K562 (cell line): ENCODE results near the gene PTPRF. TPM values are rescaled to one million over a fixed set of nuclear protein-coding genes. Genes with fewer than 3 reads are reported as not detected.

Experiments used
- ATAC-seq: fragments of 200-7000 bp; cut with Tn5 transposase; 3 replicates; pipeline ENCODE4 v1.9.1; 2020; ENCODE audit warnings: moderate library complexity
- BruUV-seq: library from RNA; stranded (reverse); fragments of 400-500 nt; replicated peaks from 2 replicates; lab custom pipeline; 2021; lab: Mats Ljungman, UMichigan
- CTCF ChIA-PET: fragments of 300-600 bp; formaldehyde crosslinking; extraction: SDS; loops from one replicate; lab custom pipeline; 2021; ENCODE audit warnings: low intra/inter-chr PET ratio; lab: Yijun Ruan, JAX
- POLR2A ChIA-PET: fragments of 300-600, 350-650 bp; sonication (Branson Sonifier 250); formaldehyde crosslinking; extraction: SDS; loops from one replicate; lab custom pipeline; 2021; ENCODE audit warnings: antibody characterized with exemption, inconsistent platforms; lab: Yijun Ruan, JAX
- DNase-seq, 4 experiments: peaks; one replicate each; pipeline versions ENCODE4 v3.0.0 to v3.0.0-alpha.2; 2011 to 2018; ENCODE audit warnings: low spot score in 3 of 4, mixed read lengths in 3 of 4; ENCODE audit errors: extremely low read depth in 1 of 4
- FAIRE-seq: peaks from 2 replicates; lab custom pipeline; 2011; peaks lifted over from hg19 to GRCh38; lab: Jason Lieb, UNC
- H2AFZ ChIP-seq: 2 replicates; pipeline ENCODE4 v1.6.0; 2011; ENCODE audit warnings: low read depth, low read length, control low read depth, inconsistent platforms
- H3K27ac ChIP-seq: fragments of 200-600 bp; 3 replicates; pipeline ENCODE4 v1.8.0; 2011; ENCODE audit warnings: low read depth, mild to moderate bottlenecking, control low read depth, inconsistent platforms, low read length, moderate library complexity, mixed read lengths; ENCODE audit errors: extremely low read depth
- H3K27me3 ChIP-seq, 2 experiments: fragments of 300-600 bp in 1 of 2; 2 replicates in 1 of 2; 3 replicates in 1 of 2; pipeline versions ENCODE4 v1.6.0 to v1.8.0; 2011; ENCODE audit warnings: inconsistent platforms in 2 of 2, low read length in 2 of 2, mild to moderate bottlenecking in 1 of 2, mixed read lengths in 1 of 2, moderate library complexity in 1 of 2; ENCODE audit not compliant: control insufficient read depth in 2 of 2, insufficient read depth in 2 of 2
- H3K36me3 ChIP-seq: fragments of 300-600 bp; 3 replicates; pipeline ENCODE4 v1.8.0; 2011; ENCODE audit warnings: mild to moderate bottlenecking, low read length, inconsistent platforms; ENCODE audit not compliant: control insufficient read depth, insufficient read depth
- H3K4me1 ChIP-seq, 2 experiments: fragments of 200-600 bp in 1 of 2; replicated peaks in 1 of 2; 2 replicates in 1 of 2; 3 replicates in 1 of 2; pipeline versions ENCODE4 v1.5.1 to v1.8.0; 2011; ENCODE audit warnings: inconsistent platforms in 2 of 2, low read length in 2 of 2, mild to moderate bottlenecking in 1 of 2, mixed read lengths in 1 of 2, moderate library complexity in 1 of 2; ENCODE audit not compliant: control insufficient read depth in 2 of 2, insufficient read depth in 2 of 2
- H3K4me2 ChIP-seq: 2 replicates; pipeline ENCODE4 v1.6.1; 2011; ENCODE audit warnings: low read length, control low read depth, inconsistent platforms, mixed read lengths; ENCODE audit not compliant: insufficient read depth
- H3K4me3 ChIP-seq: fragments of 200-600 bp; sonication (generic), shearing (Covaris generic); 2 replicates; pipeline ENCODE4 v1.5.1; 2016; ENCODE audit warnings: control low read depth, inconsistent platforms
- H3K79me2 ChIP-seq: fragments of 200-600 bp; 3 replicates; pipeline ENCODE4 v1.8.0; 2011; ENCODE audit warnings: low read length, inconsistent platforms; ENCODE audit not compliant: control insufficient read depth, insufficient read depth
- H3K9ac ChIP-seq, 2 experiments: 2 replicates each; pipeline versions ENCODE4 v1.6.0 to v1.6.1; 2011; ENCODE audit warnings: low read depth in 2 of 2, low read length in 2 of 2, control low read depth in 1 of 2, inconsistent platforms in 1 of 2, mild to moderate bottlenecking in 1 of 2, mixed read lengths in 1 of 2; ENCODE audit not compliant: insufficient read depth in 1 of 2
- H3K9me1 ChIP-seq: one replicate; pipeline ENCODE4 v1.6.0; 2011; ENCODE audit warnings: inconsistent platforms, mild to moderate bottlenecking, low read length, moderate library complexity; ENCODE audit not compliant: control insufficient read depth, insufficient read depth
- H3K9me3 ChIP-seq: replicated peaks from 2 replicates; pipeline ENCODE4 v1.5.1; 2011; ENCODE audit warnings: low read depth, low read length, inconsistent platforms; ENCODE audit not compliant: control insufficient read depth, insufficient read depth
- H4K20me1 ChIP-seq: replicated peaks from 2 replicates; pipeline ENCODE4 v1.6.1; 2011; ENCODE audit warnings: low read length, inconsistent platforms, mixed read lengths; ENCODE audit not compliant: control insufficient read depth, insufficient read depth
- ATF1 ChIP-seq, 2 experiments: fragments of 450-650 bp in 1 of 2; IDR thresholded peaks; 2 replicates each; pipeline ENCODE4 v1.6.1; 2016; ENCODE audit warnings: missing compliant biosample characterization in 1 of 2, missing genetic modification characterization in 1 of 2
- DACH1 ChIP-seq: fragments of 450-650 bp; IDR thresholded peaks from 2 replicates; pipeline ENCODE4 v1.6.1; 2018; ENCODE audit not compliant: partially characterized antibody
- HDAC3 ChIP-seq: fragments of 450-650 bp; IDR thresholded peaks from 2 replicates; pipeline ENCODE4 v1.6.1; 2018; ENCODE audit warnings: borderline replicate concordance, mild to moderate bottlenecking, moderate library complexity; ENCODE audit not compliant: partially characterized antibody
- PURB ChIP-seq: sonication (generic); formaldehyde crosslinking; IDR thresholded peaks from 2 replicates; pipeline ENCODE4 v1.9.0; 2021; ENCODE audit warnings: low read depth, mild to moderate bottlenecking, missing genetic modification reagents
- RERE ChIP-seq: sonication (generic); formaldehyde crosslinking; IDR thresholded peaks from 2 replicates; pipeline ENCODE4 v1.8.0; 2023; ENCODE audit warnings: missing genetic modification reagents, mild to moderate bottlenecking, borderline replicate concordance
- TAL1 ChIP-seq: fragments of 450-650 bp; IDR thresholded peaks from 2 replicates; pipeline ENCODE4 v1.6.1; 2016; ENCODE audit warnings: mild to moderate bottlenecking
- THAP12 ChIP-seq: fragments of 250-450 bp; sonication (Bioruptor Pico); IDR thresholded peaks from 2 replicates; pipeline ENCODE4 v1.9.0; 2021; ENCODE audit warnings: mild to moderate bottlenecking, inconsistent platforms
- XRCC4 ChIP-seq: IDR thresholded peaks from one replicate; pipeline ENCODE4 v1.6.1; 2011; ENCODE audit not compliant: insufficient read depth, insufficient read length; ENCODE audit errors: extremely low read depth
- ZFP1 ChIP-seq: fragments of 450-650 bp; formaldehyde crosslinking; IDR thresholded peaks from 2 replicates; pipeline ENCODE4 v1.4.0; 2020; ENCODE audit warnings: mild to moderate bottlenecking, mixed read lengths
- ZNF384 ChIP-seq: IDR thresholded peaks from 2 replicates; pipeline ENCODE4 v1.6.1; 2012; ENCODE audit warnings: low read depth, low read length, improper control_type of control experiment
- ZNF445 ChIP-seq: fragments of 250-450 bp; sonication (Bioruptor Pico); IDR thresholded peaks from 2 replicates; pipeline ENCODE4 v1.4.0; 2020; ENCODE audit warnings: low read depth, mild to moderate bottlenecking, moderate library complexity
- ZNF586 ChIP-seq: fragments of 450-650 bp; formaldehyde crosslinking; conservative IDR thresholded peaks from 2 replicates; pipeline ENCODE4 v1.4.0; 2020; ENCODE audit warnings: mild to moderate bottlenecking, moderate library complexity
- WGBS: fragments of 100-300 bp; shearing (Covaris generic); methylation state at CpG from one replicate; pipeline ENCODE4 v1.1.6; 2016; ENCODE audit warnings: low coverage, mixed read lengths; ENCODE audit not compliant: insufficient coverage; ENCODE audit errors: missing lambda C conversion rate; 5-methylcytosine and 5-hydroxymethylcytosine counted together
- in situ Hi-C: fragments of 300-500 bp; cut with MboI; formaldehyde crosslinking; loops from 4 replicates; pipeline ENCODE4 v1.15.0; 2018; ENCODE audit warnings: inconsistent platforms, mixed read lengths
- intact Hi-C: fragments of 100-400 bp; cut with micrococcal nuclease; formaldehyde crosslinking; loops from 2 replicates; pipeline ENCODE4 v1.14.2; 2022
- polyA plus RNA-seq, 8 experiments: library from polyadenylated mRNA; depleted of rRNA in 4 of 8; stranded (reverse) in 5 of 8; unstranded in 3 of 8; fragments of >200 nt; fragmentation: Nextera tagmentation in 2 of 8; fragmentation: Illumina TruSeq in 1 of 8; extraction: Ambion mirVana in 2 of 8; extraction: Trizol in 1 of 8; gene quantifications; 2 replicates each; pipeline versions ENCODE4 v1.2.1 to v1.2.3, GENCODE V29; 2011 to 2014; ENCODE audit warnings: inconsistent platforms in 1 of 8, missing spikeins in 1 of 8
- total RNA-seq, 7 experiments: library from RNA; depleted of rRNA in 6 of 7; stranded (reverse); fragments of >200 nt in 6 of 7; fragmentation: Illumina TruSeq in 2 of 7; extraction: Trizol in 2 of 7; gene quantifications; 2 replicates each; pipeline versions ENCODE4 v1.2.1 to v1.2.3, GENCODE V29; 2011 to 2021; ENCODE audit warnings: low replicate concordance in 1 of 7
- TF ChIP-seq, protein P1 (sequence below): fragments of 250-450 bp; sonication (Bioruptor Pico); IDR thresholded peaks from 2 replicates; pipeline ENCODE4 v1.4.0; 2020
- TF ChIP-seq, protein P2 (sequence below): sonication (generic); IDR thresholded peaks from 2 replicates; pipeline ENCODE4 v1.6.1; 2016

Gene PTPRF
- total and polyA plus RNA-seq, 9 of the 15 experiments (the other 6 are each of a cell fraction or from before 2014, with no cell fraction given): 0.13 to 4.3 (median 1.1) TPM

DNA sequence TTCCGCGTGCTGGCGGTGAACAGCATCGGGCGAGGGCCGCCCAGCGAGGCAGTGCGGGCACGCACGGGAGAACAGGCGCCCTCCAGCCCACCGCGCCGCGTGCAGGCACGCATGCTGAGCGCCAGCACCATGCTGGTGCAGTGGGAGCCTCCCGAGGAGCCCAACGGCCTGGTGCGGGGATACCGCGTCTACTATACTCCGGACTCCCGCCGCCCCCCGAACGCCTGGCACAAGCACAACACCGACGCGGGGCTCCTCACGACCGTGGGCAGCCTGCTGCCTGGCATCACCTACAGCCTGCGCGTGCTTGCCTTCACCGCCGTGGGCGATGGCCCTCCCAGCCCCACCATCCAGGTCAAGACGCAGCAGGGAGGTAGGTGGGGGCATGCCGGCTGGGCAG is 60.5 kb downstream of the PTPRF start:
- H3K9me3 ChIP-seq: no peaks in the 10 kb centered on the region
- H3K27ac ChIP-seq: no peak overlapping the region
- ChIA-PET CTCF (no interaction called here), POLR2A (no interaction called here)
- DNase-seq (no peak), FAIRE-seq (no peak), ATAC-seq (no peak)
- intact Hi-C loops (no loop called here), in situ Hi-C loops (no loop called here)
- peaks cover 0 to 12% of the 10 kb centered on the region in 2 experiments; a peak in 1 of 5 replicates for H3K4me1 ChIP-seq
- H2AFZ ChIP-seq: no peak overlapping the region
- no peak overlapping the region for H3K9ac ChIP-seq
- peaks cover 16% of the 10 kb centered on the region for H4K20me1 ChIP-seq
- no peak overlapping the region for H3K4me3 ChIP-seq
- H3K79me2 ChIP-seq: no peaks in the 10 kb centered on the region
- WGBS: 36% methylated on average over 34 of the region's 39 CpGs
- H3K36me3 ChIP-seq: no peaks in the 10 kb centered on the region
- H3K4me2 ChIP-seq: no peak overlapping the region
- no TSS peak for BruUV-seq
- no peaks in the 10 kb centered on the region for H3K9me1 ChIP-seq
- peaks cover 24 to 87% of the 10 kb centered on the region in 2 experiments for H3K27me3 ChIP-seq
- no peak for TF ChIP-seq ZNF445 (CRISPR knock-in tag)
- no peak for TF ChIP-seq HDAC3
- TF ChIP-seq THAP12 (CRISPR knock-in tag): no peak
- TF ChIP-seq, protein P1, sequence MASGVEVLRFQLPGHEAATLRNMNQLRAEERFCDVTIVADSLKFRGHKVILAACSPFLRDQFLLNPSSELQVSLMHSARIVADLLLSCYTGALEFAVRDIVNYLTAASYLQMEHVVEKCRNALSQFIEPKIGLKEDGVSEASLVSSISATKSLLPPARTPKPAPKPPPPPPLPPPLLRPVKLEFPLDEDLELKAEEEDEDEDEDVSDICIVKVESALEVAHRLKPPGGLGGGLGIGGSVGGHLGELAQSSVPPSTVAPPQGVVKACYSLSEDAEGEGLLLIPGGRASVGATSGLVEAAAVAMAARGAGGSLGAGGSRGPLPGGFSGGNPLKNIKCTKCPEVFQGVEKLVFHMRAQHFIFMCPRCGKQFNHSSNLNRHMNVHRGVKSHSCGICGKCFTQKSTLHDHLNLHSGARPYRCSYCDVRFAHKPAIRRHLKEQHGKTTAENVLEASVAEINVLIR: no peak
- TF ChIP-seq, protein P2, sequence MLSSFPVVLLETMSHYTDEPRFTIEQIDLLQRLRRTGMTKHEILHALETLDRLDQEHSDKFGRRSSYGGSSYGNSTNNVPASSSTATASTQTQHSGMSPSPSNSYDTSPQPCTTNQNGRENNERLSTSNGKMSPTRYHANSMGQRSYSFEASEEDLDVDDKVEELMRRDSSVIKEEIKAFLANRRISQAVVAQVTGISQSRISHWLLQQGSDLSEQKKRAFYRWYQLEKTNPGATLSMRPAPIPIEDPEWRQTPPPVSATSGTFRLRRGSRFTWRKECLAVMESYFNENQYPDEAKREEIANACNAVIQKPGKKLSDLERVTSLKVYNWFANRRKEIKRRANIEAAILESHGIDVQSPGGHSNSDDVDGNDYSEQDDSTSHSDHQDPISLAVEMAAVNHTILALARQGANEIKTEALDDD: no peak
- TF ChIP-seq PURB (CRISPR knock-in tag): no peak
- no peak for TF ChIP-seq RERE (CRISPR knock-in tag)
- TF ChIP-seq ZFP1 (CRISPR knock-in tag): no peak
- no peak for TF ChIP-seq ZNF384
- no peak for TF ChIP-seq TAL1
- TF ChIP-seq ZNF586: no peak
- no peak for TF ChIP-seq ATF1 (CRISPR knock-in tag; IDR thresholded peaks at IDR 0.05)
- TF ChIP-seq ATF1 (tag; IDR thresholded peaks at IDR 0.05): no peak
- no peak for TF ChIP-seq DACH1
- TF ChIP-seq XRCC4: no peak
